ENCODE measurements around the gene ACVRL1. TPM values are rescaled to one million over a fixed set of nuclear protein-coding genes. Genes with fewer than 3 reads are reported as not detected.

The ACVRL1 gene
- total RNA-seq (2021) (not detected in 2 replicates), Bru-seq, nascent RNA (not detected), BruChase-seq, experiment 1, labeled RNA remaining after a 2-hour chase (not detected), BruChase-seq, experiment 2, labeled RNA remaining after a 6-hour chase (not detected)
- long read RNA-seq, result 0 reads

DNA sequence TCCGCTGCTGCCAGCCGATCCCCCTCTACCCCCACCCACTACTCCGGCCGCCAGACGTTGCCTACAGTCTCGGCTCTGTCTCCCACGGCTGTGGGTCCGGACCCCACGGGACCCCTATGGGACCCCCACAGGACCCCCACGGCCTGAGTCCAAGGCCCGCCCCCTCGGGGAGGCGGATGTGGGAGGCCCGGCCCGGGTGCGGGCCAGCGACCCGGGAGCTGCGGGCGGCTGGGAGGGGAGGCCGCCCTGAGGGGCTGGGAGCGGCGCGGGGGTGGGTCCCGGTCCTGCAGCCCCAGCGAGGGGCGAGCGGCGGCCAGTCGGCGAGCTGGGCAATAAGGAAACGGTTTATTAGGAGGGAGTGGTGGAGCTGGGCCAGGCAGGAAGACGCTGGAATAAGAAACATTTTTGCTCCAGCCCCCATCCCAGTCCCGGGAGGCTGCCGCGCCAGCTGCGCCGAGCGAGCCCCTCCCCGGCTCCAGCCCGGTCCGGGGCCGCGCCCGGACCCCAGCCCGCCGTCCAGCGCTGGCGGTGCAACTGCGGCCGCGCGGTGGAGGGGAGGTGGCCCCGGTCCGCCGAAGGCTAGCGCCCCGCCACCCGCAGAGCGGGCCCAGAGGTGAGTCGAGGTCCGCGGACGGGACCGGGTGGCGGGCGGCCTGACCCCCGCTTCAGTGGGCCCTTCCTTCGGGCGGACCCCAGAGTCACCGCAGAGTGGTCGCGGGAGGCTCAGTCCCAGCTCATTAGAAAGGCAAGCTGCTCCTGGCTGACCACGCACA, at the start of gene ACVRL1:
Gene ACVRL1, plus strand, starts transcription at position 422 of the 773 bp plus-strand sequence. CDS start 4,971 bp downstream, outside the sequence.
- intact Hi-C loops (cut with micrococcal nuclease; ENCODE audit: unreplicated experiment), result no loop called here
- H3K27me3 ChIP-seq (ENCODE audit: insufficient read depth, low read depth), result peaks cover 78% of the 10 kb centered on the region
- no peak within 1 kb of the TSS for H3K4me2 ChIP-seq
- DNase-seq, result no peak
- no peaks in the 10 kb centered on the region for H3F3A ChIP-seq (ENCODE audit: insufficient read depth, low read depth)
- H3K4me1 ChIP-seq (replicated peaks; ENCODE audit: insufficient read depth), result no peaks in the 10 kb centered on the region
- POLR2A ChIA-PET (ENCODE audit: unreplicated experiment), result no interaction called here
- no peaks in the 10 kb centered on the region for H3K79me2 ChIP-seq (ENCODE audit: low read depth)
- H3K27ac ChIP-seq, result no peak within 1 kb of the TSS
- H3K36me3 ChIP-seq (ENCODE audit: low read depth), result no peaks in the 10 kb centered on the region
- no peaks in the 10 kb centered on the region for H4K20me1 ChIP-seq (ENCODE audit: insufficient read depth)
- no TSS peak for BruUV-seq (replicated peaks)
- no peak within 1 kb of the TSS for H2AFZ ChIP-seq
- no peak within 1 kb of the TSS for H3K4me3 ChIP-seq
- TF ChIP-seq, protein P1, sequence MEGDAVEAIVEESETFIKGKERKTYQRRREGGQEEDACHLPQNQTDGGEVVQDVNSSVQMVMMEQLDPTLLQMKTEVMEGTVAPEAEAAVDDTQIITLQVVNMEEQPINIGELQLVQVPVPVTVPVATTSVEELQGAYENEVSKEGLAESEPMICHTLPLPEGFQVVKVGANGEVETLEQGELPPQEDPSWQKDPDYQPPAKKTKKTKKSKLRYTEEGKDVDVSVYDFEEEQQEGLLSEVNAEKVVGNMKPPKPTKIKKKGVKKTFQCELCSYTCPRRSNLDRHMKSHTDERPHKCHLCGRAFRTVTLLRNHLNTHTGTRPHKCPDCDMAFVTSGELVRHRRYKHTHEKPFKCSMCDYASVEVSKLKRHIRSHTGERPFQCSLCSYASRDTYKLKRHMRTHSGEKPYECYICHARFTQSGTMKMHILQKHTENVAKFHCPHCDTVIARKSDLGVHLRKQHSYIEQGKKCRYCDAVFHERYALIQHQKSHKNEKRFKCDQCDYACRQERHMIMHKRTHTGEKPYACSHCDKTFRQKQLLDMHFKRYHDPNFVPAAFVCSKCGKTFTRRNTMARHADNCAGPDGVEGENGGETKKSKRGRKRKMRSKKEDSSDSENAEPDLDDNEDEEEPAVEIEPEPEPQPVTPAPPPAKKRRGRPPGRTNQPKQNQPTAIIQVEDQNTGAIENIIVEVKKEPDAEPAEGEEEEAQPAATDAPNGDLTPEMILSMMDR (conservative IDR thresholded peaks at IDR 0.05), result no peak
- no peak for TF ChIP-seq EZH2 (IDR thresholded peaks at IDR 0.05; ENCODE audit: low read depth)
- CTCF ChIA-PET, result no interaction called here
- H3K9me3 ChIP-seq (ENCODE audit: insufficient read depth, low read depth), result no peaks in the 10 kb centered on the region
- H3K9me2 ChIP-seq (ENCODE audit: insufficient read depth), result no peaks in the 10 kb centered on the region

DNA sequence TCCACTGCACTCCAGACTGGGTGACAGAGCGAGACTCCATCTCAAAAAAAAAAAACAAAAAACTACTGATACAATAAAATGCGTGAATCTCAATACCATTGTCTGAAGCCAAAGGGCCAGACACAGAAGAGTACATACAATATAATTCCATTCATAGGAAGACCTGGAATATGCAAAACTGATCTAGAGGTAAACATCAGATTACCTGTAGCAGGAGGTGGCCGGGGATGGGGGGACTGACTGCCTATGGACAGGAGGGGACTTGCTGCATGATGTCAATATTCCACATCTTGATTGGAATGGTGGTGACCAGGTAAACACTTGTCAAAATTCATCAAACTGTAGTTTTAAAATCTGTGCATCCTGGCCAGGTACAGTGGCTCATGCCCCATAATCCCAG, 46.3 kb upstream of the ACVRL1 start:
- POLR2A ChIA-PET (ENCODE audit: unreplicated experiment), result no interaction called here
- CTCF ChIA-PET, result no interaction called here
- H3K4me3 ChIP-seq, result no peak overlapping the region

DNA sequence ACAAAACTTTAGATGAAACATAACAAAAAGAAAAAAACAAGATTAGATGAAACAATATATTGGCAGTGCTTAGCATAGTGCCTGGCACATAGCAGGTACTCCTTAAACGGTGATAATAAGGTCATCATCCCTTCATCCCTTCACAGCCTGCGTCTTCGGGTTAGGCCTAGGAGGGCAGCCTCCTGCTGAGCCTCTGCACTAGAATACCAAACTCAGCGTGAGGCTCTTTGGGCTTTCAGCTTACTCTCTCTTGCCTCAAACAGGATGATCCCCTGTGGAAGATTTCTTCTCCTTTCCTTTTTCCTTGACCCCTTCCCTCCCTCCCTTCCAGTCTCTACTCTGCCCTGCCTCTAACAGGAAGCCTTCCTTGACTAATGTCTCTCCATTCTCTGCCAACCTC, 44.4 kb upstream of the ACVRL1 start:
- no peaks in the 10 kb centered on the region for H3K79me2 ChIP-seq (ENCODE audit: low read depth)
- no peak overlapping the region for H3K27ac ChIP-seq
- H3K9me2 ChIP-seq (ENCODE audit: insufficient read depth), result no peaks in the 10 kb centered on the region
- no peaks in the 10 kb centered on the region for H3K4me1 ChIP-seq (replicated peaks; ENCODE audit: insufficient read depth)
- no peak overlapping the region for H3K4me3 ChIP-seq
- H3K9me3 ChIP-seq (ENCODE audit: insufficient read depth, low read depth), result no peaks in the 10 kb centered on the region
- peaks cover 88% of the 10 kb centered on the region for H3K27me3 ChIP-seq (ENCODE audit: insufficient read depth, low read depth)
- CTCF ChIA-PET, result no interaction called here
- POLR2A ChIA-PET (ENCODE audit: unreplicated experiment), result no interaction called here
- intact Hi-C loops (cut with micrococcal nuclease; ENCODE audit: unreplicated experiment), result no loop called here
- no peak overlapping the region for H3K4me2 ChIP-seq
- no peak for TF ChIP-seq EZH2 (IDR thresholded peaks at IDR 0.05; ENCODE audit: low read depth)
- TF ChIP-seq, protein P1 (conservative IDR thresholded peaks at IDR 0.05), result no peak
- H4K20me1 ChIP-seq (ENCODE audit: insufficient read depth), result no peaks in the 10 kb centered on the region
- BruUV-seq (replicated peaks), result no TSS peak
- DNase-seq, result no peak
- H3K36me3 ChIP-seq (ENCODE audit: low read depth), result no peaks in the 10 kb centered on the region
- H3F3A ChIP-seq (ENCODE audit: insufficient read depth, low read depth), result no peaks in the 10 kb centered on the region
- H2AFZ ChIP-seq, result no peak overlapping the region

More for the DNA sequence above, 46.3 kb upstream of the ACVRL1 start:
- Histone ChIP-seq H3K27ac (no peak overlapping the region), H2AFZ (no peak overlapping the region), H3K9me3 (ENCODE audit: insufficient read depth, low read depth) (no peaks in the 10 kb centered on the region), H3K4me1 (replicated peaks; ENCODE audit: insufficient read depth) (no peaks in the 10 kb centered on the region), H3K79me2 (ENCODE audit: low read depth) (no peaks in the 10 kb centered on the region), H3K36me3 (ENCODE audit: low read depth) (no peaks in the 10 kb centered on the region), H4K20me1 (ENCODE audit: insufficient read depth) (0 out of 2 replicates have a peak, but pooled peaks cover 4% of the 10 kb centered on the region), H3F3A (ENCODE audit: insufficient read depth, low read depth) (no peaks in the 10 kb centered on the region), H3K27me3 (ENCODE audit: insufficient read depth, low read depth) (peaks cover 92% of the 10 kb centered on the region), H3K9me2 (ENCODE audit: insufficient read depth) (no peaks in the 10 kb centered on the region), H3K4me2 (no peak overlapping the region)
- BruUV-seq (replicated peaks), result no TSS peak
- DNase-seq, result no peak
- TF ChIP-seq EZH2 (IDR thresholded peaks at IDR 0.05; ENCODE audit: low read depth), result no peak
- TF ChIP-seq, protein P1 (conservative IDR thresholded peaks at IDR 0.05), result no peak
- intact Hi-C loops (cut with micrococcal nuclease; ENCODE audit: unreplicated experiment), result no loop called here

Measured in PC-9 (cell line).